Endodermal cell (in vitro differentiated cells): ENCODE data around the gene ATXN10. TPM values are rescaled to one million over a fixed set of nuclear protein-coding genes. Genes with fewer than 3 reads are reported as not detected.

ENCODE experiments used
- DNase-seq: peaks from one replicate; pipeline ENCODE4 v3.0.0-alpha.2; 2017
- H3K27ac ChIP-seq: 2 replicates; pipeline ENCODE4 v1.5.1; 2013; ENCODE audit warnings: mild to moderate bottlenecking, low read depth, low read length, moderate library complexity
- H3K27me3 ChIP-seq: 2 replicates; pipeline ENCODE4 v1.6.1; 2013; ENCODE audit warnings: mild to moderate bottlenecking, low read length, moderate library complexity; ENCODE audit not compliant: insufficient read depth, control insufficient read depth, poor library complexity, severe bottlenecking
- H3K36me3 ChIP-seq: 2 replicates; pipeline ENCODE4 v1.7.0; 2013; ENCODE audit warnings: mild to moderate bottlenecking, low read length, moderate library complexity; ENCODE audit not compliant: control insufficient read depth, insufficient read depth
- H3K4me1 ChIP-seq: one replicate; pipeline ENCODE4 v1.7.0; 2013; ENCODE audit warnings: low read length; ENCODE audit not compliant: control insufficient read depth, insufficient read depth
- H3K4me3 ChIP-seq: 2 replicates; pipeline ENCODE4 v1.5.1; 2013; ENCODE audit warnings: mild to moderate bottlenecking, low read length, moderate library complexity
- H3K9ac ChIP-seq: 2 replicates; pipeline ENCODE4 v1.6.1; 2013; ENCODE audit warnings: mild to moderate bottlenecking, low read length, moderate library complexity; ENCODE audit not compliant: poor library complexity, severe bottlenecking; ENCODE audit errors: extremely low read depth
- H3K9me3 ChIP-seq: 2 replicates; pipeline ENCODE4 v1.6.1; 2013; ENCODE audit warnings: mild to moderate bottlenecking, low read length, moderate library complexity; ENCODE audit not compliant: control insufficient read depth
- H3K27ac Mint-ChIP-seq: 2 replicates; pipeline ENCODE4 v1.8.0; 2020; ENCODE audit warnings: mixed read lengths
- H3K27me3 Mint-ChIP-seq: 2 replicates; pipeline ENCODE4 v1.8.0; 2021; ENCODE audit warnings: mild to moderate bottlenecking, mixed read lengths; ENCODE audit not compliant: insufficient read depth
- H3K36me3 Mint-ChIP-seq: 2 replicates; pipeline ENCODE4 v1.8.0; 2020; ENCODE audit warnings: low read depth, mixed read lengths
- H3K4me1 Mint-ChIP-seq: 2 replicates; pipeline ENCODE4 v1.8.0; 2020; ENCODE audit warnings: mixed read lengths
- H3K4me3 Mint-ChIP-seq: 2 replicates; pipeline ENCODE4 v1.8.0; 2020; ENCODE audit warnings: mild to moderate bottlenecking, moderate library complexity, mixed read lengths
- H3K9me3 Mint-ChIP-seq: 2 replicates; pipeline ENCODE4 v1.8.0; 2020; ENCODE audit warnings: mild to moderate bottlenecking, mixed read lengths
- WGBS, 2 experiments: methylation state at CpG; one replicate each; pipeline versions ENCODE4 v1.1.5 to v1.1.7; 2013; ENCODE audit warnings: missing lambda C conversion rate in 2 of 2, mixed read lengths in 1 of 2; ENCODE audit not compliant: insufficient coverage in 1 of 2, insufficient read length in 1 of 2; 5-methylcytosine and 5-hydroxymethylcytosine counted together
- total RNA-seq, 2 donors: library from RNA; stranded (reverse); fragmentation: NEBNext Ultra II Directional in 1 of 2; extraction: Animal tissue kit (Norgen Biotek cat#: 25700) in 1 of 2; gene quantifications; 2 replicates in 1 of 2; 3 replicates in 1 of 2; pipeline ENCODE4 v1.2.1, GENCODE V29; 2021
- TF ChIP-seq, protein P1 (sequence below): fragments of 200-600 bp; sonication (generic); conservative IDR thresholded peaks from 2 replicates; pipeline ENCODE4 v1.5.0; 2021; ENCODE audit warnings: antibody characterized with exemption, mild to moderate bottlenecking

Gene ATXN10
- total RNA-seq, 2 donors from 2014 or later = 223 to 266 TPM

GRCh38 chr22:45802054-45802453 is 130.4 kb downstream of the ATXN10 start:
- Mint-ChIP-seq H3K9me3 (peaks cover 25% of the 10 kb centered on the region), H3K36me3 (peaks cover 70% of the 10 kb centered on the region), H3K27ac (no peak overlapping the region), H3K4me3 (no peak overlapping the region), H3K27me3 (no peaks in the 10 kb centered on the region), H3K4me1 (peaks cover 4% of the 10 kb centered on the region)
- Histone ChIP-seq H3K27ac (no peak overlapping the region), H3K4me1 (peaks cover 3% of the 10 kb centered on the region), H3K9me3 (peaks cover 42% of the 10 kb centered on the region), H3K9ac (no peak overlapping the region), H3K36me3 (peaks cover 53% of the 10 kb centered on the region), H3K27me3 (no peaks in the 10 kb centered on the region), H3K4me3 (no peak overlapping the region)
- 89 to 96% methylated on average over 3 to 4 of the region's 4 CpGs for WGBS, 2 experiments
- TF ChIP-seq, protein P1, sequence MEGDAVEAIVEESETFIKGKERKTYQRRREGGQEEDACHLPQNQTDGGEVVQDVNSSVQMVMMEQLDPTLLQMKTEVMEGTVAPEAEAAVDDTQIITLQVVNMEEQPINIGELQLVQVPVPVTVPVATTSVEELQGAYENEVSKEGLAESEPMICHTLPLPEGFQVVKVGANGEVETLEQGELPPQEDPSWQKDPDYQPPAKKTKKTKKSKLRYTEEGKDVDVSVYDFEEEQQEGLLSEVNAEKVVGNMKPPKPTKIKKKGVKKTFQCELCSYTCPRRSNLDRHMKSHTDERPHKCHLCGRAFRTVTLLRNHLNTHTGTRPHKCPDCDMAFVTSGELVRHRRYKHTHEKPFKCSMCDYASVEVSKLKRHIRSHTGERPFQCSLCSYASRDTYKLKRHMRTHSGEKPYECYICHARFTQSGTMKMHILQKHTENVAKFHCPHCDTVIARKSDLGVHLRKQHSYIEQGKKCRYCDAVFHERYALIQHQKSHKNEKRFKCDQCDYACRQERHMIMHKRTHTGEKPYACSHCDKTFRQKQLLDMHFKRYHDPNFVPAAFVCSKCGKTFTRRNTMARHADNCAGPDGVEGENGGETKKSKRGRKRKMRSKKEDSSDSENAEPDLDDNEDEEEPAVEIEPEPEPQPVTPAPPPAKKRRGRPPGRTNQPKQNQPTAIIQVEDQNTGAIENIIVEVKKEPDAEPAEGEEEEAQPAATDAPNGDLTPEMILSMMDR = no peak
- DNase-seq = no peak

- Mint-ChIP-seq H3K27ac (no peak overlapping the region), H3K36me3 (peaks cover 64% of the 10 kb centered on the region)
- WGBS, 2 experiments = 94 to 100% methylated on average over 4 to 5 of the region's 6 CpGs
Observed at GRCh38 chr22:45804319-45804985, 132.8 kb downstream of the ATXN10 start.

DNA sequence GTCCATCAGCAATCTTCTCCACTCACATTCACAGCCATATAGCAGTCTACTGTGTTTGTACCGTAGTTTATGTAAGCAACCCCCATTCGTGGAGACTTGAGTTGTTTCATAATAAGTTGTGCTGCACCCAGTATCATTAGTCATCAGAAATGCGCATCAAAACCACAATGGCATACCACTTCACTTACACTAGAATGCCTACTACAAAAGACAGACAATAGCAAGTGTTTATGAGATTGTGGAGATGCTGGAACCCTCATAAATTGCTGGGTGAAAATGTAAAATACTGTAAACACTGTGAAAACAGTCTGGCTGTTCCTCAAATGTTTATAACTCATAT is 133.3 kb downstream of the ATXN10 start:
- Histone ChIP-seq H3K27ac (no peak overlapping the region), H3K36me3 (peaks cover 48% of the 10 kb centered on the region), H3K9me3 (peaks cover 13% of the 10 kb centered on the region), H3K4me3 (no peak overlapping the region), H3K27me3 (no peaks in the 10 kb centered on the region), H3K9ac (no peak overlapping the region), H3K4me1 (peaks cover 3% of the 10 kb centered on the region)
- TF ChIP-seq, protein P1 = no peak
- peaks cover 4% of the 10 kb centered on the region for H3K9me3 Mint-ChIP-seq
- 93 to 100% methylated on average over 1 to 3 of the region's 3 CpGs for WGBS, 2 experiments
- no peaks in the 10 kb centered on the region for H3K27me3 Mint-ChIP-seq
- no peak overlapping the region for H3K4me3 Mint-ChIP-seq
- no peak overlapping the region for H3K27ac Mint-ChIP-seq
- H3K36me3 Mint-ChIP-seq = peaks cover 59% of the 10 kb centered on the region
- H3K4me1 Mint-ChIP-seq = peaks cover 4% of the 10 kb centered on the region
- no peak for DNase-seq

More at GRCh38 chr22:45804319-45804985, 132.8 kb downstream of the ATXN10 start:
- no peaks in the 10 kb centered on the region for H3K27me3 ChIP-seq
- peaks cover 51% of the 10 kb centered on the region for H3K36me3 ChIP-seq
- no peak overlapping the region for H3K27ac ChIP-seq
- H3K4me1 ChIP-seq = peaks cover 3% of the 10 kb centered on the region
- peaks cover 18% of the 10 kb centered on the region for H3K9me3 ChIP-seq
- no peak overlapping the region for H3K4me3 Mint-ChIP-seq
- TF ChIP-seq, protein P1 = no peak
- no peak overlapping the region for H3K4me3 ChIP-seq
- DNase-seq = no peak
- peaks cover 4% of the 10 kb centered on the region for H3K9me3 Mint-ChIP-seq
- no peak overlapping the region for H3K9ac ChIP-seq
- no peaks in the 10 kb centered on the region for H3K27me3 Mint-ChIP-seq
- H3K4me1 Mint-ChIP-seq = peaks cover 4% of the 10 kb centered on the region
